Activated T-cell treated with anti-CD3 and anti-CD28 coated beads for 24 hours (primary cell): ENCODE measurements around the gene IL6R.

Experiments used
- DNase-seq: peaks from one replicate; pipeline ENCODE4 v3.0.0-alpha.2; 2020; ENCODE audit warnings: low read depth

Gene IL6R

GRCh38 chr1:154517661-154518060 lies 112.5 kb downstream of the IL6R start:
- no peak for DNase-seq
